Left ventricle myocardium superior (tissue), 1 donor: Measurements from ENCODE around the gene TVP23A. TPM values are rescaled to one million over a fixed set of nuclear protein-coding genes. Genes with fewer than 3 reads are reported as not detected.
"Not testable (repeated sequence)": the region's sequence is repeated elsewhere in the genome, so short reads cannot be mapped to it uniquely, and the experiment has no call there.

Experiments used
- ATAC-seq: fragments of 200-7000 bp; cut with Tn5 transposase; one replicate; pipeline ENCODE4 v1.9.1; 2020; ENCODE audit warnings: mild to moderate bottlenecking, moderate library complexity
- DNase-seq: peaks from one replicate; pipeline ENCODE4 v3.0.0-alpha.2; 2020
- intact Hi-C: fragments of 100-400 bp; cut with micrococcal nuclease; formaldehyde crosslinking; loops from one replicate; pipeline ENCODE4 v1.11.0; 2022
- total RNA-seq: library from RNA; stranded (reverse); fragmentation: NEBNext Ultra II Directional; extraction: Animal tissue kit (Norgen Biotek cat#: 25700); gene quantifications from one replicate; pipeline ENCODE4 v1.2.1, GENCODE V29; 2021
- donor health status: DM: no; HTN: yes; CAD: no; lungs with severe emphysema.

The TVP23A gene
- total RNA-seq, 1 donor from 2014 or later: 0.47 TPM

- intact Hi-C loops: no loop called here
- no peak for DNase-seq
- ATAC-seq: no peak
Observed at GRCh38 chr16:10762336-10763016, 56.1 kb downstream of the TVP23A start.

GRCh38 chr16:10761373-10761772 is 57.2 kb downstream of the TVP23A start:
- DNase-seq (no peak), ATAC-seq (no peak)
- intact Hi-C loops: no loop called here

- intact Hi-C loops: no loop called here
- DNase-seq (no peak), ATAC-seq (no peak)
Observed at GRCh38 chr16:10760858-10761257, 57.7 kb downstream of the TVP23A start.

- intact Hi-C loops: no loop called here
- ATAC-seq: peak; percentile 78
Observed at GRCh38 chr16:10756574-10756973, 62.0 kb downstream of the TVP23A start.

GRCh38 chr16:10754941-10755340 is 63.7 kb downstream of the TVP23A start:
- ATAC-seq: no peak
- no peak for DNase-seq
- intact Hi-C loops: no loop called here

More at GRCh38 chr16:10756574-10756973, 62.0 kb downstream of the TVP23A start:
- no peak for DNase-seq

- no peak for ATAC-seq
- no peak for DNase-seq
- intact Hi-C loops: no loop called here
Observed at GRCh38 chr16:10753670-10754069, 64.9 kb downstream of the TVP23A start.

- intact Hi-C loops: no loop called here
- DNase-seq (peak; percentile 77), ATAC-seq (peak; percentile 35)
Observed at GRCh38 chr16:10752843-10753523, 65.6 kb downstream of the TVP23A start.

GRCh38 chr16:10751291-10751697 is 67.3 kb downstream of the TVP23A start:
- DNase-seq (no peak), ATAC-seq (peak; percentile 33)
- intact Hi-C loops: no loop called here

- ATAC-seq (no peak), DNase-seq (no peak)
- intact Hi-C loops: no loop called here
Observed at GRCh38 chr16:10750793-10751192, 67.8 kb downstream of the TVP23A start.

- no peak for DNase-seq
- ATAC-seq: no peak
- intact Hi-C loops: loop anchor here (10.0 kb wide), 2 partner anchors 79 to 169 kb away; no protein-coding TSS in a partner anchor
Observed at GRCh38 chr16:10745841-10746240, 72.8 kb downstream of the TVP23A start.

- ATAC-seq (peak; percentile 10), DNase-seq (no peak)
- intact Hi-C loops: loop anchor here (10.0 kb wide), 2 partner anchors 80 to 170 kb away; no protein-coding TSS in a partner anchor
Observed at GRCh38 chr16:10744370-10745030, 74.1 kb downstream of the TVP23A start.

GRCh38 chr16:10743610-10744369 is 74.8 kb downstream of the TVP23A start, which contains the start of gene NUBP1:
Gene NUBP1, plus strand, starts transcription at chr16:10743842. Its CDS starts 22 bp downstream, at chr16:10743864.
- peak; percentile 95 for ATAC-seq
- peak; percentile 99 for DNase-seq
- intact Hi-C loops: loop anchor here (10.0 kb wide), 2 partner anchors 81 to 171 kb away; no protein-coding TSS in a partner anchor

GRCh38 chr16:10743227-10743609 is 75.4 kb downstream of the TVP23A start:
- DNase-seq (no peak), ATAC-seq (no peak)
- intact Hi-C loops: loop anchor here (10.0 kb wide), 2 partner anchors 82 to 172 kb away; no protein-coding TSS in a partner anchor

GRCh38 chr16:10741844-10742243 is 76.8 kb downstream of the TVP23A start:
- peak; percentile 36 for ATAC-seq
- DNase-seq: peak; percentile 79
- intact Hi-C loops: loop anchor here (10.0 kb wide), 2 partner anchors 83 to 173 kb away; no protein-coding TSS in a partner anchor

GRCh38 chr16:10741249-10741648 is 77.3 kb downstream of the TVP23A start:
- DNase-seq, ATAC-seq: not testable (repeated sequence)
- intact Hi-C loops: loop anchor here (10.0 kb wide), 2 partner anchors 84 to 174 kb away; no protein-coding TSS in a partner anchor

GRCh38 chr16:10740845-10741208 is 77.8 kb downstream of the TVP23A start:
- intact Hi-C loops: loop anchor here (10.0 kb wide), 2 partner anchors 84 to 174 kb away; no protein-coding TSS in a partner anchor
- ATAC-seq (no peak), DNase-seq (no peak)

GRCh38 chr16:10740000-10740844 is 78.4 kb downstream of the TVP23A start:
- DNase-seq (no peak), ATAC-seq (no peak)
- intact Hi-C loops: loop anchor here (10.0 kb wide), 2 partner anchors 85 to 175 kb away; no protein-coding TSS in a partner anchor
